Progenitor cell of endocrine pancreas (in vitro differentiated cells): ENCODE results near the gene FTSJ1. TPM values are rescaled to one million over a fixed set of nuclear protein-coding genes. Genes with fewer than 3 reads are reported as not detected.

Experiments
- DNase-seq: peaks from one replicate; pipeline ENCODE4 v3.0.0; 2021; ENCODE audit warnings: low spot score; ENCODE audit not compliant: unreplicated experiment
- H3K27ac Mint-ChIP-seq: 2 replicates; pipeline ENCODE4 v1.8.0; 2021; ENCODE audit warnings: mild to moderate bottlenecking, moderate library complexity, mixed read lengths
- H3K27me3 Mint-ChIP-seq: 2 replicates; pipeline ENCODE4 v1.8.0; 2021; ENCODE audit warnings: mixed read lengths
- H3K36me3 Mint-ChIP-seq: 2 replicates; pipeline ENCODE4 v1.8.0; 2022; ENCODE audit warnings: mixed read lengths; ENCODE audit not compliant: insufficient read depth
- H3K4me1 Mint-ChIP-seq: 2 replicates; pipeline ENCODE4 v1.8.0; 2021; ENCODE audit warnings: low read depth, mixed read lengths
- H3K4me3 Mint-ChIP-seq: 2 replicates; pipeline ENCODE4 v1.8.0; 2021; ENCODE audit warnings: low read depth, mild to moderate bottlenecking, moderate library complexity, mixed read lengths
- H3K9me3 Mint-ChIP-seq: 2 replicates; pipeline ENCODE4 v1.8.0; 2021; ENCODE audit warnings: low read depth, mixed read lengths
- CTCF ChIP-seq: fragments of 200-600 bp; sonication (generic); IDR thresholded peaks from one replicate; pipeline ENCODE4 v1.5.0; 2021; ENCODE audit warnings: antibody characterized with exemption, mild to moderate bottlenecking; ENCODE audit not compliant: unreplicated experiment
- total RNA-seq: library from RNA; stranded (reverse); gene quantifications from 2 replicates; pipeline ENCODE4 v1.2.1, GENCODE V29; 2021

Gene FTSJ1
- total RNA-seq, 1 donor from 2014 or later: 40.5 TPM

- no peak for TF ChIP-seq CTCF
- Mint-ChIP-seq H3K27me3 (no peaks in the 10 kb centered on the region), H3K9me3 (peaks cover 24% of the 10 kb centered on the region), H3K27ac (no peak overlapping the region), H3K36me3 (peaks cover 8% of the 10 kb centered on the region), H3K4me1 (no peaks in the 10 kb centered on the region), H3K4me3 (no peak overlapping the region)
- DNase-seq: no peak
Observed at GRCh38 chrX:48533165-48533564, 57.2 kb downstream of the FTSJ1 start.

Other genes with a start within 250 kb of the FTSJ1 start
- gene SSX1, start 220.8 kb upstream of the FTSJ1 start, total RNA-seq: not detected in 2 replicates
- not detected in 2 replicates for gene SSX3, start 119.5 kb upstream of the FTSJ1 start, total RNA-seq
- gene SSX4, start 92.7 kb upstream of the FTSJ1 start, total RNA-seq: not detected in 2 replicates
- gene SSX4B, start 64.2 kb upstream of the FTSJ1 start, total RNA-seq: not detected in 2 replicates
- 0.33 and 0.74 TPM in 2 replicates for gene SLC38A5, start 5.9 kb upstream of the FTSJ1 start, total RNA-seq
- gene PORCN, start 32.8 kb downstream of the FTSJ1 start, total RNA-seq: 6.5 and 8.3 TPM in 2 replicates
- gene EBP, start 45.6 kb downstream of the FTSJ1 start, total RNA-seq: 73.1 and 81.9 TPM in 2 replicates
- gene TBC1D25, start 63.5 kb downstream of the FTSJ1 start, total RNA-seq: 12.6 and 14.5 TPM in 2 replicates
- gene RBM3, start 98.3 kb downstream of the FTSJ1 start, total RNA-seq: 140 and 169 TPM in 2 replicates
- 103 and 112 TPM in 2 replicates for gene WDR13, start 121.3 kb downstream of the FTSJ1 start, total RNA-seq
- gene WAS, start 207.6 kb downstream of the FTSJ1 start, total RNA-seq: 0.62 and 1.2 TPM in 2 replicates
- 7.4 and 8.2 TPM in 2 replicates for gene SUV39H1, start 220.5 kb downstream of the FTSJ1 start, total RNA-seq